ENCODE data around the gene TPPP. TPM values are rescaled to one million over a fixed set of nuclear protein-coding genes. Genes with fewer than 3 reads are reported as not detected.

TPPP gene
- total RNA-seq, 2 donors from 2014 or later: 12.2 to 15.7 TPM

- DNase-seq (ENCODE audit: low spot score): no peak
- H3K9me3 ChIP-seq: peaks cover 0 to 10% of the 10 kb centered on the region in 2 donors
- no peak overlapping the region for H3K27ac ChIP-seq
These were observed 35.0 kb downstream of the TPPP start for GRCh38 chr5:658103-658502.

GRCh38 chr5:657570-657969, 35.6 kb downstream of the TPPP start:
- DNase-seq (ENCODE audit: low spot score): no peak
- no peak overlapping the region for H3K4me3 ChIP-seq
- H3K27me3 ChIP-seq: no peaks in the 10 kb centered on the region
- H3K4me1 ChIP-seq: no peaks in the 10 kb centered on the region
- H3K36me3 ChIP-seq: peaks cover 15% of the 10 kb centered on the region
- H3K27ac ChIP-seq: no peak overlapping the region
- TF ChIP-seq, protein P1, sequence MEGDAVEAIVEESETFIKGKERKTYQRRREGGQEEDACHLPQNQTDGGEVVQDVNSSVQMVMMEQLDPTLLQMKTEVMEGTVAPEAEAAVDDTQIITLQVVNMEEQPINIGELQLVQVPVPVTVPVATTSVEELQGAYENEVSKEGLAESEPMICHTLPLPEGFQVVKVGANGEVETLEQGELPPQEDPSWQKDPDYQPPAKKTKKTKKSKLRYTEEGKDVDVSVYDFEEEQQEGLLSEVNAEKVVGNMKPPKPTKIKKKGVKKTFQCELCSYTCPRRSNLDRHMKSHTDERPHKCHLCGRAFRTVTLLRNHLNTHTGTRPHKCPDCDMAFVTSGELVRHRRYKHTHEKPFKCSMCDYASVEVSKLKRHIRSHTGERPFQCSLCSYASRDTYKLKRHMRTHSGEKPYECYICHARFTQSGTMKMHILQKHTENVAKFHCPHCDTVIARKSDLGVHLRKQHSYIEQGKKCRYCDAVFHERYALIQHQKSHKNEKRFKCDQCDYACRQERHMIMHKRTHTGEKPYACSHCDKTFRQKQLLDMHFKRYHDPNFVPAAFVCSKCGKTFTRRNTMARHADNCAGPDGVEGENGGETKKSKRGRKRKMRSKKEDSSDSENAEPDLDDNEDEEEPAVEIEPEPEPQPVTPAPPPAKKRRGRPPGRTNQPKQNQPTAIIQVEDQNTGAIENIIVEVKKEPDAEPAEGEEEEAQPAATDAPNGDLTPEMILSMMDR (IDR thresholded peaks at IDR 0.05): no peak
- peaks cover 0 to 10% of the 10 kb centered on the region in 2 donors for H3K9me3 ChIP-seq

More at GRCh38 chr5:658103-658502, 35.0 kb downstream of the TPPP start:
- TF ChIP-seq, protein P1 (IDR thresholded peaks at IDR 0.05): no peak
- Histone ChIP-seq H3K4me1 (no peaks in the 10 kb centered on the region), H3K27me3 (no peaks in the 10 kb centered on the region), H3K36me3 (peaks cover 20% of the 10 kb centered on the region), H3K4me3 (no peak overlapping the region)

- H3K4me1 ChIP-seq: no peaks in the 10 kb centered on the region
These were observed 37.7 kb downstream of the TPPP start for GRCh38 chr5:655406-655805.

DNA sequence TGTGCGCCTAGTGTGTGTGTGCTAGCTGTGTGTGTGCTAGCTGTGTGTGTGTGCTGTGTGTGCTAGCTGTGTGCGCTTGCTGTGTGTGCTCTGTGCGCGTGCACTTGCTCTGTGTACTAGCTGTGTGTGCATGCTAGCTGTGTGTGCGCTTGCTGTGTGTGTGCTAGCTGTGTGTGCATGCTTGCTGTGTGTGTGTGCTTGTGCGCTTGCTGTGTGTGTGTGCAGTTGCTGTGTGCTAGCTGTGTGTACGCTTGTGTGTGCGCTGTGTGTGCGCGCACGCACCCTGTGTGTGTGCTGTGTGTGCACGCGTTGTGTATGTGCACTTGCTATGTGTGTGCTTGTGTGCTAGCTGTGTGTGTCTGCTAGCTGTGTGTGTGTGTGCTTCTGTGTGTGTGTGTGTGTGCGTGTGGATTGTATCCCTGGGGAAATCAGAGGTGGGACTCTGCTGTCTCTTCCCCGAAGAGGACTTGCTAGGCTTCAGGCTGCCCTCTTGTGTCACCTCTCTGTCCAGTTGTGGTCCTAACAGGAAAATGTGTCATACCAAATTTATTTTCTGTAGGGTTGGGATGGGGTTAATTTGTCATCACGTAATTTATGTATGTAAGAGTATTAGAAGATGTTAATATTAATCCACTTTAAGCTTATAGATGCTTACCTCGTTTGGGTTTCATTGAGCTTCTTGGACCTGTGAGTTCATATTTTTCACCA, 38.9 kb downstream of the TPPP start:
- Histone ChIP-seq H3K27ac (no peak overlapping the region), H3K27me3 (no peaks in the 10 kb centered on the region), H3K4me3 (no peak overlapping the region), H3K36me3 (no peaks in the 10 kb centered on the region), H3K4me1 (no peaks in the 10 kb centered on the region), H3K9me3 (peaks cover 0 to 10% of the 10 kb centered on the region in 2 donors)
- no peak for DNase-seq (ENCODE audit: low spot score)
- TF ChIP-seq, protein P1 (IDR thresholded peaks at IDR 0.05): no peak

More at GRCh38 chr5:655406-655805, 37.7 kb downstream of the TPPP start:
- Histone ChIP-seq H3K36me3 (peaks cover 5% of the 10 kb centered on the region), H3K27ac (no peak overlapping the region), H3K27me3 (no peaks in the 10 kb centered on the region), H3K9me3 (peaks cover 0 to 10% of the 10 kb centered on the region in 2 donors), H3K4me3 (no peak overlapping the region)
- TF ChIP-seq, protein P1 (IDR thresholded peaks at IDR 0.05): no peak
- no peak for DNase-seq (ENCODE audit: low spot score)

DNA sequence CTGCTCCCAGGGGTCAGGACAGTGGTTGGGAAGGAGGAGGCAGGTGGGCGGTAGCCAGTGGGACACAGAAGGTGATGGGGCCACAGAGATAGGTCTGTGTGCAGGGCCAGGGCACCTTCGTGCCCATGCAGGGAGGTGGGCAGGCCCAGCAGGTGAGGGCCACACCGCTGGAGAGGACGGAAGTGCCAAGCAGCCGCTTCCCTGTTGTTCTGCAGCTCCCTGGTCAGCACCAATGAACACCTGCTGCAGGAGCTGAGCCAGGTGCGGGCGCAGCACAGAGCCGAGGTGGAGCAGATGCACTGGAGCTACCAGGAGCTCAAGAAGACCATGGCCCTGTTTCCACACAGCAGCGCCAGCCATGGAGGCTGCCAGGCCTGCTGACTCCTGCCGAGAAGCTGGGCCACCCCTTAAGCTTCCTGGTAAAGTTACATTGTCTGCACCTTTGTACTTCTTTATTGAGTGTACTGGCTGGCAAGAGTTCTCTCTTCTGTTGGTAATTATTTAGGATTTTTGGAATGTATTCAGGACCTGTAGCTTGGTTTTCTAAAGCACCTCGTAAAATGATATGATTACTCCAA, 40.3 kb downstream of the TPPP start:
- no peak overlapping the region for H3K27ac ChIP-seq
- no peak for DNase-seq (ENCODE audit: low spot score)
- TF ChIP-seq, protein P1 (IDR thresholded peaks at IDR 0.05): no peak

More for the DNA sequence above, 40.3 kb downstream of the TPPP start:
- Histone ChIP-seq H3K4me1 (no peaks in the 10 kb centered on the region), H3K36me3 (no peaks in the 10 kb centered on the region), H3K9me3 (peaks cover 0 to 5% of the 10 kb centered on the region in 2 donors), H3K27me3 (no peaks in the 10 kb centered on the region), H3K4me3 (no peak overlapping the region)
